HG02973 (cell line): Measurements from ENCODE around the gene MRPL38.
A peak's percentile ranks its signal among the peaks of the same experiment; 100 is the strongest.
"Not testable (repeated sequence)": the region's sequence is repeated elsewhere in the genome, so short reads cannot be mapped to it uniquely, and the experiment has no call there.

ENCODE experiments used
- ATAC-seq: cut with Tn5 transposase; IDR thresholded peaks from one replicate; pipeline ENCODE4 v1.9.1; 2021; ENCODE audit warnings: moderate library complexity; ENCODE audit not compliant: unreplicated experiment

MRPL38 gene

GRCh38 chr17:75855310-75856061, 49.2 kb downstream of the MRPL38 start, which contains the start of gene WBP2:
WBP2 (minus strand) TSS chr17:75855335; CDS start chr17:75855297, 38 bp downstream.
- peak; percentile 81 for ATAC-seq

- ATAC-seq, result no peak
Measured at GRCh38 chr17:75854881-75855309, 49.8 kb downstream of the MRPL38 start.

- no peak for ATAC-seq
Measured at GRCh38 chr17:75854101-75854748, 50.5 kb downstream of the MRPL38 start.

- ATAC-seq, result no peak
Measured at GRCh38 chr17:75853433-75853832, 51.3 kb downstream of the MRPL38 start.

- not testable (repeated sequence) for ATAC-seq
Measured at GRCh38 chr17:75851693-75851991, 53.0 kb downstream of the MRPL38 start.

DNA sequence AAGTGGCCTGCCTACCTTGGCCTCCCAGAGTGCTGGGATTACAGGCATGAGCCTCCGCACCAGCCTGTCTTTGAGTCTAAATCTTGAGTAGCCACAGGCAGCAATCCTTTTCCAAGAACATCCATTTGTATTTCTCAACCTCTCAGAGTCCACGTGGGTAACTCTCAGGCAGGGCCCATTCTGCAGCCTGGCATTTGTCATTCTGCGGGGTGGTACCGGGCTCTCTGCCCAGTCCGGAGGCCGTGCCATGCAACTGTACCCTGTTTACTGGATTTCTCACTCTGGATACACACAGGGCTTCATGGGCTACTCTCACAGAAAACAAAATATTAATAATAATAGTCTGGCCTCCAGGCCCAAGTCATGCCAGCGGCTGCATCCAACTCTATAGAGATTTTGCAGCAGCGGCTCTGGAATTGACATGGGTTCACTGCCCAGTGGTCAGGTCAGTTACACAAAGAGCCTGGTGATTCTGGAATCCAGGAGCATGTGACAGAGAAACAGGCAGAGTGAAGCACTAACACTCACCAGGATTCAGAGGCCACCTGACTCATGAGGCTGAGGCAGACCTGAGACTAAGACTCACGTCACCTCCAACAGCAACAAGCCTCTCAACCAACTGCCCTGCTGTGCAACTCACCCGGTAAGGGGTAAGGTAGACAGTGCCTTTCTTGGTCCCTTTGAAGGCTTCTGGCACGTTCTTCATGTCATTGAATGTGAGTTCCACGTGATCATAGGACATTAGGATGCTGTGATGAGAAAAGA, 53.6 kb downstream of the MRPL38 start:
- ATAC-seq, result no peak

GRCh38 chr17:75849724-75850123, 55.0 kb downstream of the MRPL38 start:
- no peak for ATAC-seq

- ATAC-seq, result no peak
Measured at GRCh38 chr17:75849279-75849646, 55.4 kb downstream of the MRPL38 start.
